ENCODE data around the gene EEF2K.

The EEF2K gene

GRCh38 chr16:22308824-22309520, 102.9 kb downstream of the EEF2K start:
- Mint-ChIP-seq H3K9me3 (no peaks in the 10 kb centered on the region), H3K4me1 (peaks cover 4 to 6% of the 10 kb centered on the region in 2 donors), H3K27ac (no peak overlapping the region), H3K36me3 (peaks cover 33 to 62% of the 10 kb centered on the region in 2 donors), H3K27me3 (no peaks in the 10 kb centered on the region), H3K4me3 (no peak overlapping the region)
- ATAC-seq (replicated peaks) (no peak), DNase-seq (no peak)

- H3K36me3 Mint-ChIP-seq, result peaks cover 38 to 64% of the 10 kb centered on the region in 2 donors
Measured at GRCh38 chr16:22311520-22311919, 105.4 kb downstream of the EEF2K start.

GRCh38 chr16:22312897-22313781, 107.1 kb downstream of the EEF2K start:
- H3K4me3 Mint-ChIP-seq, result no peak overlapping the region
- ATAC-seq (replicated peaks) (no peak), DNase-seq (no peak)
- peak overlapping the region; percentile 65 for H3K27ac Mint-ChIP-seq
- no peaks in the 10 kb centered on the region for H3K4me1 Mint-ChIP-seq
- H3K36me3 Mint-ChIP-seq, result peaks cover 44 to 63% of the 10 kb centered on the region in 2 donors
- H3K9me3 Mint-ChIP-seq, result no peaks in the 10 kb centered on the region
- H3K27me3 Mint-ChIP-seq, result no peaks in the 10 kb centered on the region

More at GRCh38 chr16:22311520-22311919, 105.4 kb downstream of the EEF2K start:
- no peak overlapping the region for H3K27ac Mint-ChIP-seq
- H3K9me3 Mint-ChIP-seq, result no peaks in the 10 kb centered on the region
- H3K4me1 Mint-ChIP-seq, result no peaks in the 10 kb centered on the region
- DNase-seq (no peak), ATAC-seq (replicated peaks) (no peak)
- H3K27me3 Mint-ChIP-seq, result no peaks in the 10 kb centered on the region
- no peak overlapping the region for H3K4me3 Mint-ChIP-seq

- H3K27ac Mint-ChIP-seq, result no peak overlapping the region
- peaks cover 48 to 61% of the 10 kb centered on the region in 2 donors for H3K36me3 Mint-ChIP-seq
- DNase-seq (no peak), ATAC-seq (replicated peaks) (no peak)
- H3K9me3 Mint-ChIP-seq, result no peaks in the 10 kb centered on the region
- no peaks in the 10 kb centered on the region for H3K27me3 Mint-ChIP-seq
- H3K4me3 Mint-ChIP-seq, result no peak overlapping the region
- H3K4me1 Mint-ChIP-seq, result no peaks in the 10 kb centered on the region
Measured at GRCh38 chr16:22313876-22314470, 107.9 kb downstream of the EEF2K start.

GRCh38 chr16:22314661-22315626, 108.9 kb downstream of the EEF2K start:
- ATAC-seq (replicated peaks) (no peak), DNase-seq (no peak)
- Mint-ChIP-seq H3K4me3 (no peak overlapping the region), H3K9me3 (no peaks in the 10 kb centered on the region), H3K27me3 (no peaks in the 10 kb centered on the region), H3K4me1 (no peaks in the 10 kb centered on the region), H3K36me3 (peaks cover 50 to 58% of the 10 kb centered on the region in 2 donors), H3K27ac (peak overlapping the region; percentile 69)

- no peaks in the 10 kb centered on the region for H3K4me1 Mint-ChIP-seq
- ATAC-seq (replicated peaks) (no peak), DNase-seq (no peak)
- peaks cover 56 to 64% of the 10 kb centered on the region in 2 donors for H3K36me3 Mint-ChIP-seq
- H3K4me3 Mint-ChIP-seq, result no peak overlapping the region
- no peaks in the 10 kb centered on the region for H3K9me3 Mint-ChIP-seq
- H3K27ac Mint-ChIP-seq, result no peak overlapping the region
- H3K27me3 Mint-ChIP-seq, result no peaks in the 10 kb centered on the region
Measured at GRCh38 chr16:22315979-22316378, 109.9 kb downstream of the EEF2K start.

- no peaks in the 10 kb centered on the region for H3K4me1 Mint-ChIP-seq
- no peak overlapping the region for H3K4me3 Mint-ChIP-seq
- DNase-seq (no peak), ATAC-seq (replicated peaks) (no peak)
- no peak overlapping the region for H3K27ac Mint-ChIP-seq
- H3K9me3 Mint-ChIP-seq, result no peaks in the 10 kb centered on the region
- peaks cover 57 to 66% of the 10 kb centered on the region in 2 donors for H3K36me3 Mint-ChIP-seq
- no peaks in the 10 kb centered on the region for H3K27me3 Mint-ChIP-seq
Measured at GRCh38 chr16:22316411-22316811, 110.3 kb downstream of the EEF2K start.

GRCh38 chr16:22317001-22317530, 111.0 kb downstream of the EEF2K start:
- Mint-ChIP-seq H3K4me1 (no peaks in the 10 kb centered on the region), H3K36me3 (peaks cover 54 to 63% of the 10 kb centered on the region in 2 donors), H3K9me3 (no peaks in the 10 kb centered on the region), H3K27me3 (no peaks in the 10 kb centered on the region), H3K4me3 (no peak overlapping the region), H3K27ac (no peak overlapping the region)
- no peak for DNase-seq
- ATAC-seq (replicated peaks), result no peak

- peaks cover 58 to 63% of the 10 kb centered on the region in 2 donors for H3K36me3 Mint-ChIP-seq
- no peaks in the 10 kb centered on the region for H3K9me3 Mint-ChIP-seq
- DNase-seq (no peak), ATAC-seq (replicated peaks) (no peak)
- no peaks in the 10 kb centered on the region for H3K4me1 Mint-ChIP-seq
- H3K4me3 Mint-ChIP-seq, result no peak overlapping the region
- H3K27ac Mint-ChIP-seq, result no peak overlapping the region
- H3K27me3 Mint-ChIP-seq, result no peaks in the 10 kb centered on the region
Measured at GRCh38 chr16:22317625-22318024, 111.5 kb downstream of the EEF2K start.

- no peaks in the 10 kb centered on the region for H3K9me3 Mint-ChIP-seq
- peaks cover 59 to 62% of the 10 kb centered on the region in 2 donors for H3K36me3 Mint-ChIP-seq
- no peaks in the 10 kb centered on the region for H3K4me1 Mint-ChIP-seq
- H3K4me3 Mint-ChIP-seq, result no peak overlapping the region
- H3K27ac Mint-ChIP-seq, result no peak overlapping the region
- ATAC-seq (replicated peaks) (peak in 1 of 2 donors; percentile 39), DNase-seq (peak; percentile 21)
- H3K27me3 Mint-ChIP-seq, result no peaks in the 10 kb centered on the region
Measured at GRCh38 chr16:22318690-22319358, 112.7 kb downstream of the EEF2K start.

- H3K4me1 Mint-ChIP-seq, result no peaks in the 10 kb centered on the region
- H3K36me3 Mint-ChIP-seq, result peaks cover 56 to 64% of the 10 kb centered on the region in 2 donors
- H3K27ac Mint-ChIP-seq, result no peak overlapping the region
- H3K27me3 Mint-ChIP-seq, result no peaks in the 10 kb centered on the region
- ATAC-seq (replicated peaks) (no peak), DNase-seq (no peak)
- no peaks in the 10 kb centered on the region for H3K9me3 Mint-ChIP-seq
- H3K4me3 Mint-ChIP-seq, result no peak overlapping the region
Measured at GRCh38 chr16:22320572-22321339, 114.7 kb downstream of the EEF2K start.

- DNase-seq, result peak; percentile 23
- H3K27me3 Mint-ChIP-seq, result no peaks in the 10 kb centered on the region
- no peaks in the 10 kb centered on the region for H3K4me1 Mint-ChIP-seq
- peaks cover 52 to 60% of the 10 kb centered on the region in 2 donors for H3K36me3 Mint-ChIP-seq
- no peaks in the 10 kb centered on the region for H3K9me3 Mint-ChIP-seq
- no peak overlapping the region for H3K27ac Mint-ChIP-seq
- no peak overlapping the region for H3K4me3 Mint-ChIP-seq
- ATAC-seq (replicated peaks), result peak; percentile 77 to 81
Measured at GRCh38 chr16:22321340-22322001, 115.4 kb downstream of the EEF2K start.
